CD4-positive, alpha-beta T cell treated with Interleukin-6 at 100 ng/mL for 8 hours (primary cell): Measurements from ENCODE around the gene TMEM131L.
A peak's percentile ranks its signal among the peaks of the same experiment; 100 is the strongest.
"Not testable (repeated sequence)": the region's sequence is repeated elsewhere in the genome, so short reads cannot be mapped to it uniquely, and the experiment has no call there.

Experiments used
- DNase-seq: peaks from one replicate; pipeline ENCODE4 v3.0.0-alpha.2; 2020; ENCODE audit warnings: mixed read lengths, low spot score

The TMEM131L gene

GRCh38 chr4:153447175-153447905 is 18.8 kb upstream of the TMEM131L start:
- DNase-seq, result no peak

GRCh38 chr4:153448003-153448731 is 18.0 kb upstream of the TMEM131L start:
- DNase-seq, result no peak

GRCh38 chr4:153449338-153449737 is 16.8 kb upstream of the TMEM131L start:
- no peak for DNase-seq

- peak; percentile 14 for DNase-seq
These were observed 15.6 kb upstream of the TMEM131L start for GRCh38 chr4:153450544-153450917.

- not testable (repeated sequence) for DNase-seq
These were observed 15.0 kb upstream of the TMEM131L start for GRCh38 chr4:153451145-153451544.

- no peak for DNase-seq
These were observed 14.1 kb upstream of the TMEM131L start for GRCh38 chr4:153451911-153452657.

GRCh38 chr4:153452658-153453378 is 13.3 kb upstream of the TMEM131L start:
- no peak for DNase-seq

- no peak for DNase-seq
These were observed 12.8 kb upstream of the TMEM131L start for GRCh38 chr4:153453402-153453801.

- no peak for DNase-seq
These were observed 7.2 kb upstream of the TMEM131L start for GRCh38 chr4:153458969-153459368.

- not testable (repeated sequence) for DNase-seq
These were observed 4.6 kb upstream of the TMEM131L start for GRCh38 chr4:153461549-153461948.

- DNase-seq, result no peak
These were observed 2.1 kb upstream of the TMEM131L start for GRCh38 chr4:153464068-153464467.

- DNase-seq, result no peak
These were observed 1.0 kb upstream of the TMEM131L start for GRCh38 chr4:153465140-153465539.

- DNase-seq, result no peak
These were observed 512 bp upstream of the TMEM131L start for GRCh38 chr4:153465615-153466080.

GRCh38 chr4:153466949-153467896 is 1.1 kb downstream of the TMEM131L start:
- DNase-seq, result no peak

- DNase-seq, result peak; percentile 51
These were observed 1.7 kb downstream of the TMEM131L start for GRCh38 chr4:153467897-153468262.

GRCh38 chr4:153468587-153468986 is 2.4 kb downstream of the TMEM131L start:
- DNase-seq, result no peak

- DNase-seq, result no peak
These were observed 2.9 kb downstream of the TMEM131L start for GRCh38 chr4:153469031-153469430.

- DNase-seq, result not testable (repeated sequence)
These were observed 5.0 kb downstream of the TMEM131L start for GRCh38 chr4:153471071-153471697.

GRCh38 chr4:153471698-153472093 is 5.5 kb downstream of the TMEM131L start:
- DNase-seq, result peak; percentile 55
